Natural killer cell (primary cell): Measurements from ENCODE around the gene FXYD7. TPM values are rescaled to one million over a fixed set of nuclear protein-coding genes. Genes with fewer than 3 reads are reported as not detected.

Source experiments
- ATAC-seq, 3 donors: fragments of 150-1000 bp in 2 of 3; fragments of 200-7000 bp in 1 of 3; cut with Tn5 transposase; 1 replicate in 1 of 3; 2 replicates in 2 of 3; pipeline ENCODE4 v1.10.0; 2021; ENCODE audit warnings: mild to moderate bottlenecking in 2 of 3, moderate library complexity in 2 of 3
- DNase-seq, 2 donors: peaks; one replicate each; pipeline versions ENCODE4 v3.0.0 to v3.0.0-alpha.2; 2013 to 2021; ENCODE audit warnings: mixed read lengths in 1 of 2
- H3K27ac ChIP-seq: one replicate; pipeline ENCODE4 v1.5.1; 2013; ENCODE audit warnings: mild to moderate bottlenecking, low read length
- H3K27me3 ChIP-seq: one replicate; pipeline ENCODE4 v1.6.1; 2013; ENCODE audit warnings: low read length; ENCODE audit not compliant: control insufficient read depth, insufficient read depth
- H3K36me3 ChIP-seq: one replicate; pipeline ENCODE4 v1.6.1; 2013; ENCODE audit warnings: low read length; ENCODE audit not compliant: control insufficient read depth, insufficient read depth
- H3K4me1 ChIP-seq: one replicate; pipeline ENCODE4 v1.6.1; 2013; ENCODE audit warnings: low read length; ENCODE audit not compliant: control insufficient read depth, insufficient read depth
- H3K4me3 ChIP-seq: one replicate; pipeline ENCODE4 v1.5.1; 2013; ENCODE audit warnings: low read length
- H3K9me3 ChIP-seq: one replicate; pipeline ENCODE4 v1.6.1; 2013; ENCODE audit warnings: low read length; ENCODE audit not compliant: control insufficient read depth, insufficient read depth
- H3K27ac Mint-ChIP-seq, 2 donors: one replicate each; pipeline ENCODE4 v1.8.0; 2022; ENCODE audit warnings: mild to moderate bottlenecking in 2 of 2, mixed read lengths in 2 of 2, moderate library complexity in 1 of 2
- H3K27me3 Mint-ChIP-seq, 2 donors: one replicate each; pipeline ENCODE4 v1.8.0; 2022; ENCODE audit warnings: low read depth in 2 of 2, mixed read lengths in 2 of 2
- H3K36me3 Mint-ChIP-seq: one replicate; pipeline ENCODE4 v1.8.0; 2022; ENCODE audit warnings: mixed read lengths
- H3K4me1 Mint-ChIP-seq, 2 donors: one replicate each; pipeline ENCODE4 v1.8.0; 2022; ENCODE audit warnings: mixed read lengths in 2 of 2
- H3K4me3 Mint-ChIP-seq: one replicate; pipeline ENCODE4 v1.8.0; 2022; ENCODE audit warnings: mild to moderate bottlenecking, moderate library complexity, mixed read lengths
- H3K9me3 Mint-ChIP-seq, 2 donors: one replicate each; pipeline ENCODE4 v1.8.0; 2022; ENCODE audit warnings: mixed read lengths in 2 of 2
- CTCF ChIP-seq: fragments of 200-600 bp; IDR thresholded peaks from one replicate; pipeline ENCODE4 v1.8.0; 2022; ENCODE audit warnings: antibody characterized with exemption
- WGBS: methylation state at CpG from one replicate; pipeline ENCODE4 v1.1.7; 2013; ENCODE audit warnings: missing lambda C conversion rate; ENCODE audit not compliant: insufficient coverage; 5-methylcytosine and 5-hydroxymethylcytosine counted together
- intact Hi-C: fragments of 100-400 bp; cut with micrococcal nuclease; formaldehyde crosslinking; loops from one replicate; pipeline ENCODE4 v1.14.2; 2022
- total RNA-seq, 4 donors: library from RNA; stranded (reverse); fragments of 120-200 nt in 1 of 4; gene quantifications; one replicate each; pipeline versions ENCODE4 v1.2.3 to v1.2.4, GENCODE V29; 2013 to 2022

FXYD7 gene
- total RNA-seq, 3 donors from 2014 or later (not counting 1 experiment from before 2014, with no cell fraction given) = 4.0 to 5.4 (median 4.9) TPM

DNA sequence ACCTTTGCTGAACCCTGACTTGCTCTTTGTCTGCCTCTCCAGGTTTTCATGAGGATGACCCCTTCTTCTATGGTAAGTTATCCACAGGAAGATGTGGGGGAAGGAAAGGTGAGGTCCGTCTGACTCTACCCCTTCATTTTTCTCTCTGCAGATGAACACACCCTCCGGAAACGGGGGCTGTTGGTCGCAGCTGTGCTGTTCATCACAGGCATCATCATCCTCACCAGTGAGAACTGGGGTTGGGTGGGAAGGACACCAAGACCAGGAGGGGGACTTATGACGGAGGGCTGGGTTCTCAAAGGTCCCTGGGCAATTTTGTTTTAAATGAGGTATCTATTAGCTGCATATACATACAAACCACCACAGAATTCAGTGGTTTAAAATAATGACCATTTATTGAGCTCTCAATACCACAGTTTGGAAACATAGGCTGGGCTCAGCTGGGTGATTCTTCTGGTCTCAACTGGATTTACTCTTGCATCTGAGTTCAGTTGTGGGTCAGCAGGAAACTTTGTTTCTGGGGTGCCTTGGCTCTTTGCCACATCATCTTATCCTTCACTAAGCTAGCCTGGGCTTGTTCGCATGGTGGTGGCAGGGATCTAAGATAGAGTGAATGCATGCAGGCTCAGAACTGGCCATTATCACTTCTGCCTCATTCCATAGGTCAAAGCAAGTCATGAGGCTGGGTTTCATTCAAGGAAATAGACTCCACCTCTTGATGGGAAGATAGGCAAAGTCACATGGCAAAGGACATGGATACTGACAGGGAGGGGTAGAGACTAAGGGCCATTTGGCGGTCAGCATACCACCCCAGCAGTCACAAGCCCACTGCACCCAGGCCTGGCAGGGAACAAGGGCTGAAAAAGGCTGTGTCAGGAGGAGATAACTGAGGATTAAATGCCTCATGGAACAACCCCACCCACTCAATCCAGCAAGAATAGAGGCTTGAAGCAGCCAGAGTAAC is 23.3 kb downstream of the FXYD7 start:
- Histone ChIP-seq H3K36me3 (peaks cover 75% of the 10 kb centered on the region), H3K4me3 (no peak overlapping the region), H3K9me3 (no peaks in the 10 kb centered on the region), H3K4me1 (peaks cover 23% of the 10 kb centered on the region), H3K27me3 (no peaks in the 10 kb centered on the region), H3K27ac (peak overlapping the region; percentile 65)
- intact Hi-C loops = no loop called here
- peaks cover 26 to 50% of the 10 kb centered on the region in 2 donors for H3K4me1 Mint-ChIP-seq
- WGBS = 100% methylated on average over 1 of the region's 7 CpGs
- no peak for TF ChIP-seq CTCF
- no peak overlapping the region for H3K4me3 Mint-ChIP-seq
- peaks cover 0 to 4% of the 10 kb centered on the region in 2 donors for H3K9me3 Mint-ChIP-seq
- DNase-seq = no peak
- no peaks in the 10 kb centered on the region for H3K27me3 Mint-ChIP-seq
- peak overlapping the region; percentile 80 to 87 for H3K27ac Mint-ChIP-seq
- ATAC-seq = no peak
- H3K36me3 Mint-ChIP-seq = peaks cover 25% of the 10 kb centered on the region

GRCh38 chr19:35167251-35168119 is 24.4 kb downstream of the FXYD7 start:
- Histone ChIP-seq H3K27me3 (no peaks in the 10 kb centered on the region), H3K4me1 (peaks cover 31% of the 10 kb centered on the region), H3K27ac (peak overlapping the region; percentile 65), H3K36me3 (peaks cover 64% of the 10 kb centered on the region), H3K9me3 (no peaks in the 10 kb centered on the region), H3K4me3 (no peak overlapping the region)
- no peak overlapping the region for H3K4me3 Mint-ChIP-seq
- ATAC-seq (no peak), DNase-seq (peak in 1 of 2 donors; percentile 29)
- no peaks in the 10 kb centered on the region for H3K27me3 Mint-ChIP-seq
- no peak for TF ChIP-seq CTCF
- intact Hi-C loops = no loop called here
- peaks cover 15% of the 10 kb centered on the region for H3K36me3 Mint-ChIP-seq
- peak overlapping the region; percentile 80 to 87 for H3K27ac Mint-ChIP-seq
- 54% methylated on average over 4 of the region's 5 CpGs for WGBS
- H3K4me1 Mint-ChIP-seq = peaks cover 27 to 55% of the 10 kb centered on the region in 2 donors
- no peaks in the 10 kb centered on the region for H3K9me3 Mint-ChIP-seq

DNA sequence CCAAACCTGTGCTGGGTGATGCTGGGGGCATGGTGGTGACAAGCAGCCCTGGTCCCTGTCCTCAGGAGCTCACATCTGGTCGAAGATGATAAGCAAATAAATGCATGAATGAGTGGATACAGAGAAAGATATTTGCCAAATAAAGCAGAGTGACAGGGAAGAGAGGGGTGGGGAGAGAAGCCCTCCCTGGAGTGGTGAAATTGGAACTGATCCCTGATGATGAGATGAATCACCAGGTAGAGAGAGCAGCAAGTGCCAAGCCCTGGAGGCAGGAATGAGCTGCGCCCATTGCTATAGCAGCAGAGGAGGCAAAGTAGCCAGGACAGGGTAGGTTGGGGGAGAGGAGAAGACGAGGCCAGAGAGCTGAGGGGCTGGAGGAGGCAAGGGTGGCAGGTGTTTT is 25.1 kb downstream of the FXYD7 start:
- no peak overlapping the region for H3K4me3 Mint-ChIP-seq
- Histone ChIP-seq H3K27ac (peak overlapping the region; percentile 65), H3K27me3 (no peaks in the 10 kb centered on the region), H3K4me1 (peaks cover 32% of the 10 kb centered on the region), H3K9me3 (no peaks in the 10 kb centered on the region), H3K4me3 (no peak overlapping the region), H3K36me3 (peaks cover 57% of the 10 kb centered on the region)
- no peaks in the 10 kb centered on the region for H3K27me3 Mint-ChIP-seq
- intact Hi-C loops = no loop called here
- H3K4me1 Mint-ChIP-seq = peaks cover 31 to 54% of the 10 kb centered on the region in 2 donors
- H3K27ac Mint-ChIP-seq = peak overlapping the region; percentile 80 to 87
- no peak for TF ChIP-seq CTCF
- ATAC-seq (no peak), DNase-seq (no peak)
- 77% methylated on average over 3 of the region's 3 CpGs for WGBS
- no peaks in the 10 kb centered on the region for H3K9me3 Mint-ChIP-seq
- peaks cover 14% of the 10 kb centered on the region for H3K36me3 Mint-ChIP-seq
